Lower leg skin (tissue), 4 donors: Measurements from ENCODE around the gene MIF4GD. TPM values are rescaled to one million over a fixed set of nuclear protein-coding genes. Genes with fewer than 3 reads are reported as not detected.

Experiments used
- DNase-seq, 2 donors: peaks; one replicate each; pipeline ENCODE4 v3.0.0-alpha.2; 2019; ENCODE audit warnings: low spot score in 2 of 2
- H3K4me3 ChIP-seq: fragments of 200-600 bp; sonication (generic); 2 replicates; pipeline ENCODE4 v1.5.1; 2017; ENCODE audit warnings: mild to moderate bottlenecking, low read depth; ENCODE audit not compliant: poor library complexity, severe bottlenecking
- POLR2A ChIP-seq, 2 donors: fragments of 450-650 bp; IDR thresholded peaks; one replicate each; pipeline ENCODE4 v1.6.1; 2016 to 2017; ENCODE audit warnings: antibody characterized with exemption in 2 of 2, mild to moderate bottlenecking in 1 of 2, moderate library complexity in 1 of 2
- WGBS, 2 donors: methylation state at CpG; one replicate each; pipeline ENCODE4 v1.1.5; 2018; 5-methylcytosine and 5-hydroxymethylcytosine counted together
- intact Hi-C: fragments of 100-400 bp; cut with DNase I; formaldehyde crosslinking; loops from one replicate; pipeline ENCODE4 v1.15.0; 2023; ENCODE audit warnings: low total_unique reads
- total RNA-seq, 4 donors: library from RNA; depleted of rRNA; stranded (reverse); fragments of >200 nt; gene quantifications; one replicate each; pipeline ENCODE4 v1.1.0, GENCODE V29; 2016
- TF ChIP-seq, protein P1 (sequence below), 3 donors: fragments of 450-650 bp; IDR thresholded peaks; one replicate each; pipeline ENCODE4 v1.5.1; 2016; ENCODE audit warnings: antibody characterized with exemption in 3 of 3, mild to moderate bottlenecking in 3 of 3, moderate library complexity in 2 of 3

Gene MIF4GD
- total RNA-seq, 4 donors from 2014 or later, result 22.6 to 41.8 (median 32.6) TPM

DNA sequence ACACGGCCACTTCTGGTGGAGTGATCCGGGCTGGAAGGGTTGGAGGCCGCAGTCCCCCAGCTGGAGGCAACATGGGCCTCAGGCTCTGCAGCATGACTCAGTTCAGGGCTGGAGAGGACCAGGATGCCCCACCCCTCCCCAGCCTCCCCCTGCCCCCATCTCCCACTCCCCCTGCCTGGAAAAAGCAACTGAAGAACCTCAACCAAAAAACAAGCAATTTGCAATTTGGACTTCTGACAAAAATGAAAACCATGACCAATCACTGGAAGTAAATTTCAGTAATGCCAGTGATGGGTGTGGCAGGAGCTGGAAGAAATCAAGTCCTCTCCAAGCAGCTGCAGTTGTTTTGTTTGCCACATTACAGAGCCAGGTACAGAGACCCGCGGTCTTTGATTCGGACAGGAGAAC is 6.6 kb upstream of the MIF4GD start:
- intact Hi-C loops, result no loop called here
- 29 to 54% methylated on average over 6 of the region's 6 CpGs for WGBS, 2 donors
- no peak for DNase-seq
- no peak for TF ChIP-seq POLR2A (IDR thresholded peaks at IDR 0.05)
- TF ChIP-seq, protein P1, sequence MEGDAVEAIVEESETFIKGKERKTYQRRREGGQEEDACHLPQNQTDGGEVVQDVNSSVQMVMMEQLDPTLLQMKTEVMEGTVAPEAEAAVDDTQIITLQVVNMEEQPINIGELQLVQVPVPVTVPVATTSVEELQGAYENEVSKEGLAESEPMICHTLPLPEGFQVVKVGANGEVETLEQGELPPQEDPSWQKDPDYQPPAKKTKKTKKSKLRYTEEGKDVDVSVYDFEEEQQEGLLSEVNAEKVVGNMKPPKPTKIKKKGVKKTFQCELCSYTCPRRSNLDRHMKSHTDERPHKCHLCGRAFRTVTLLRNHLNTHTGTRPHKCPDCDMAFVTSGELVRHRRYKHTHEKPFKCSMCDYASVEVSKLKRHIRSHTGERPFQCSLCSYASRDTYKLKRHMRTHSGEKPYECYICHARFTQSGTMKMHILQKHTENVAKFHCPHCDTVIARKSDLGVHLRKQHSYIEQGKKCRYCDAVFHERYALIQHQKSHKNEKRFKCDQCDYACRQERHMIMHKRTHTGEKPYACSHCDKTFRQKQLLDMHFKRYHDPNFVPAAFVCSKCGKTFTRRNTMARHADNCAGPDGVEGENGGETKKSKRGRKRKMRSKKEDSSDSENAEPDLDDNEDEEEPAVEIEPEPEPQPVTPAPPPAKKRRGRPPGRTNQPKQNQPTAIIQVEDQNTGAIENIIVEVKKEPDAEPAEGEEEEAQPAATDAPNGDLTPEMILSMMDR (IDR thresholded peaks at IDR 0.05), result no peak
- H3K4me3 ChIP-seq, result no peak overlapping the region

DNA sequence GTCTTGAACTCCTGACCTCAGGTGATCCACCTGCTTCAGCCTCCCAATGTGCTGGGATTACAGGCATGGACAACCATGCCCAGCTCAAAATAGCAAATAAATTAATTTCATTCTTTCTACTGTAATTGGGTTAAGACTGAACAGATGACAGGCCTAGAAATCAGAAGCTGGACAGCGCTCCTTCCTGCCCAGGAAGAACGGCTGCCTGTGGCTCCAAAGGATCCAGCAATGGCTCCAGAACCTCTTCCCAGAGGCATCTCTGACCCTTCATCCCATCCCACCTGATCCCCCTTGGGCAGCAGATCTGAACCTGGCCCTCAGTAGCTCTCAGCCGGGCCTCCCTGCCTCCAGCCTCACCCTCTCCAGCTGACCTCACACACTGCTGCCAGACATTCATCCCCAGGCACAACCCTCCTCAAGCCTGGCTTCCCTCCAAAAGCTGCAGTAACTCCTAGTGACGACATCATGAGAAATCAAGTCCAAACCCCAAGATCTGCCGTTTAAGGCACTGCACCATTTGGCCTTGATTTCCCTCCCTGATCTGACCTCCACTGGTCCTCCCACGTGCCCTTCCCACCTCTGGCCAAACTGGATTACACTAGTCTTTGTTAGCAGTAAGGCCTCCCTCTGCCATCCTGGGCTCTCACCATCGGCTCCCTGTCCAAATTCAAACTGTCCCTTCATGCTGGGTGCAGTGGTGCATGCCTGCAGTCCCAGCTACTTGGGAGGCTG is 3.1 kb upstream of the MIF4GD start:
- TF ChIP-seq, protein P1 (IDR thresholded peaks at IDR 0.05), result no peak
- TF ChIP-seq POLR2A (IDR thresholded peaks at IDR 0.05), result no peak
- no peak for DNase-seq
- intact Hi-C loops, result no loop called here
- no peak overlapping the region for H3K4me3 ChIP-seq
- WGBS, 2 donors, result 64 to 67% methylated on average over 7 of the region's 7 CpGs

DNA sequence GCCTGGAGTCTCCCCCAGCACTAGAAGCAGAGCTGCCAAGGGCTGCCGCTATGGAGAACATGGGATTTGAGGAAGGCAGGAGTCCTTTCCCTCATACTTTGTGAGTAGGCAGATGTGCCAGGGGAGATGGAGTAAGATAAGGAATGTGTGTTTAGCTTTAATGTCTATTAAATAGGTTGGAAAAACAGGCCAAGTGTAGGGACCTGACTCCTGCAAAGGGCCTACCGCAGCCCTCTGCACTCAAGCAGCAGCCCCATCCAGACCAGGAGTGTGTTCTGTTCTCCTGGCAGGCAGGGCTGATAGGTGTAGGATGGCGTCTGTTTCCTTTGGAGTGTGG is 1.8 kb upstream of the MIF4GD start:
- DNase-seq, result no peak
- intact Hi-C loops, result no loop called here
- TF ChIP-seq POLR2A (IDR thresholded peaks at IDR 0.05), result no peak
- TF ChIP-seq, protein P1 (IDR thresholded peaks at IDR 0.05), result no peak
- WGBS, 2 donors, result 62 to 63% methylated on average over 3 of the region's 3 CpGs
- H3K4me3 ChIP-seq, result no peak overlapping the region

DNA sequence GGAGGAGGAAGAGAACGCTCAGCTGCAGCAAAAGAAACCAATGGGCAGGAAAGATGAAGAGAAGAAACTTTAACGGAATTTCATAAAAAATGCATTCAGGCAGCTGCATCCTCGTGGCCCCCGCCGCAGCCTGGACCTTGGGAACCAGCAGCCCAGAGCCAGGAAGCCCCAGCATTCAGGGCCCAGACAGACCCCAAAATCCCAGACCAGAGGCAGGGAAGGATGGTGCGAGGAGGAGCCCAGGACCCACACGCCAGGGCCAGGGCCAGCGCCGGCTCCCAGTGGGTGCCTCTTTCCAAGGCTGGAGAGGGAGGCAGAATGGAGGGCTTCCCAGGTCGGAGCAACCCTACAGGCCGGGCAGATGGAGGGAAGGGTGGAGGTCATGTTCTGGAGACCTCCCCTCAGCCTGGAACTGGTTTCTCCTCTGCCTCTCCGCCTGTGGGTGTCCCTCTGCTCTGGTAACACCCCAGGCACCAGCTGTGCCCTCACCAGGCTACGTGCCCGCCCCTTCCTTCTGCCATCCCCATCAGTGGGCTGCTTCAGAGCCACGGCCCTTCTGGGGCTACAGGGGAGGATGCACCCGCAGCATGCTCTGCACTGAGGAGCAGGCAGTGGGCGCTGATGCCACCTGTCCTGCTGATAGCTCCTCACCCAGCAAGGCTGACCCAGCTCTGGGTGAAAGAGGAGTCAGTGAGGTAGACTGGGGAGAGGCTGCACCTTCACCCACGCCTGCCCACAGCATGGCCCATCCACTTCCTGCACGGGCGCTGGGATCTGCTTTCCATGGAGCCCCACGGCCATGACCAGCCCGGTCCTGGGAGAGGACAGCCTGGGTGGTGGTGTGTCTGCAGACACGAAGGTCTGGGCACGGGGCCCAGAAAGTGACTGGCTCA is 1.2 kb upstream of the MIF4GD start:
- WGBS, 2 donors, result 40 to 50% methylated on average over 24 of the region's 24 CpGs
- DNase-seq, result no peak
- H3K4me3 ChIP-seq, result peak overlapping the region; percentile 54
- intact Hi-C loops, result no loop called here
- TF ChIP-seq POLR2A (IDR thresholded peaks at IDR 0.05), result no peak
- TF ChIP-seq, protein P1 (IDR thresholded peaks at IDR 0.05), result no peak

DNA sequence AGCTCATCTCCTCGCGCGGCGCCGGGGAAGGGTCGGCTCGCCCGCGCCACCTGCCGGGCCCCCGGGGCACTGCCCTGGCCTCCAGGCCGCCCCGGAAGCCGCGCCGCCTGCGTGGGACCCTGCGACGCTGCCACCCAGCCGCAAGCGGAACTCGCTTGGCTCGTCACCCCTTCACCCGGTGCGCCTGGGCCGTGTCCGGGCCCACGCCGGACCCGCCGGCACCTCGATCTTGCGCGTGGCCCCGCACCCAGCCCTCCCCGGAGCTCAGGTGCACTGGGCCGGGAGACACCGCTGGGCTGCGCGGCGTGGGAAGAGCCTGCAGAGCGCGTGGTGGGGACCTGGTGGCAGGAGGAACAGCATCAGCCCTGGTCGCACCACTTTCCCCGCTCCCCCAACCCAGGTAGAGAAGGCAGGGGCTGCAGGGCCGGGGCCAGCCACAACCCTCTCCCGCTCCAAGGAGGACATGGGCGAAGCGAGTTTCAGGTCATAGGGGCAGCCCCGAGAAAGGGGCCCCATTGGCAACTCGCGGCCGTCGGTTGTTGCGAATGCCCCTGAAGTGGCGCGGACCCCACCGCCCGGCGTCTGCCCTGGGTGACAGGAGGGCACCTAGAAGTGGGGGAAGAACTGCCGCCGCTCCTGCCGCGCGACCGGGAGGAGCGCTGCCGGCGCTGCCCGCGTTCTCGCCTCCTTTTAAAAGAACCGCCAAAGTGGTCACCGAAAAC is 363 bp upstream of the MIF4GD start:
- WGBS, 2 donors, result 0% methylated on average over 36 to 54 of the region's 74 CpGs
- peak overlapping the region; percentile 54 for H3K4me3 ChIP-seq
- intact Hi-C loops, result no loop called here
- TF ChIP-seq POLR2A (IDR thresholded peaks at IDR 0.05), result no peak
- TF ChIP-seq, protein P1 (IDR thresholded peaks at IDR 0.05), result peak in 1 of 3 donors; percentile 39
- peak; percentile 58 to 94 for DNase-seq
